C4-2B (cell line): ENCODE measurements around the gene TK1.

Experiments used
- H3K27ac ChIP-seq: fragments of 450-650 bp; 2 replicates; pipeline ENCODE4 v1.5.1; 2017
- ZFX ChIP-seq: fragments of 450-650 bp; IDR thresholded peaks from 2 replicates; pipeline ENCODE4 v1.6.1; 2017
- TF ChIP-seq, protein P1 (sequence below): fragments of 450-650 bp; conservative IDR thresholded peaks from 2 replicates; pipeline ENCODE4 v1.5.1; 2017; ENCODE audit warnings: mild to moderate bottlenecking

The TK1 gene

DNA sequence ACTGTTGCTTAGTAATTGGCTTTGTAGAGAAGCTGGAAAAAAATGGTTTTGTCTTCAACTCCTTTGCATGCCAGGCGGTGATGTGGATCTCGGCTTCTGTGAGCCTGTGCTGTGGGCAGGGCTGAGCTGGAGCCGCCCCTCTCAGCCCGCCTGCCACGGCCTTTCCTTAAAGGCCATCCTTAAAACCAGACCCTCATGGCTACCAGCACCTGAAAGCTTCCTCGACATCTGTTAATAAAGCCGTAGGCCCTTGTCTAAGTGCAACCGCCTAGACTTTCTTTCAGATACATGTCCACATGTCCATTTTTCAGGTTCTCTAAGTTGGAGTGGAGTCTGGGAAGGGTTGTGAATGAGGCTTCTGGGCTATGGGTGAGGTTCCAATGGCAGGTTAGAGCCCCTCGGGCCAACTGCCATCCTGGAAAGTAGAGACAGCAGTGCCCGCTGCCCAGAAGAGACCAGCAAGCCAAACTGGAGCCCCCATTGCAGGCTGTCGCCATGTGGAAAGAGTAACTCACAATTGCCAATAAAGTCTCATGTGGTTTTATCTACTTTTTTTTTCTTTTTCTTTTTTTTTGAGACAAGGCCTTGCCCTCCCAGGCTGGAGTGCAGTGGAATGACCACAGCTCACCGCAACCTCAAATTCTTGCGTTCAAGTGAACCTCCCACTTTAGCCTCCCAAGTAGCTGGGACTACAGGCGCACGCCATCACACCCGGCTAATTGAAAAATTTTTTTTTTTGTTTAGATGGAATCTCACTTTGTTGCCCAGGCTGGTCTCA lies 38.4 kb upstream of the TK1 start:
- H3K27ac ChIP-seq = no peak overlapping the region
- TF ChIP-seq, protein P1, sequence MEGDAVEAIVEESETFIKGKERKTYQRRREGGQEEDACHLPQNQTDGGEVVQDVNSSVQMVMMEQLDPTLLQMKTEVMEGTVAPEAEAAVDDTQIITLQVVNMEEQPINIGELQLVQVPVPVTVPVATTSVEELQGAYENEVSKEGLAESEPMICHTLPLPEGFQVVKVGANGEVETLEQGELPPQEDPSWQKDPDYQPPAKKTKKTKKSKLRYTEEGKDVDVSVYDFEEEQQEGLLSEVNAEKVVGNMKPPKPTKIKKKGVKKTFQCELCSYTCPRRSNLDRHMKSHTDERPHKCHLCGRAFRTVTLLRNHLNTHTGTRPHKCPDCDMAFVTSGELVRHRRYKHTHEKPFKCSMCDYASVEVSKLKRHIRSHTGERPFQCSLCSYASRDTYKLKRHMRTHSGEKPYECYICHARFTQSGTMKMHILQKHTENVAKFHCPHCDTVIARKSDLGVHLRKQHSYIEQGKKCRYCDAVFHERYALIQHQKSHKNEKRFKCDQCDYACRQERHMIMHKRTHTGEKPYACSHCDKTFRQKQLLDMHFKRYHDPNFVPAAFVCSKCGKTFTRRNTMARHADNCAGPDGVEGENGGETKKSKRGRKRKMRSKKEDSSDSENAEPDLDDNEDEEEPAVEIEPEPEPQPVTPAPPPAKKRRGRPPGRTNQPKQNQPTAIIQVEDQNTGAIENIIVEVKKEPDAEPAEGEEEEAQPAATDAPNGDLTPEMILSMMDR = no peak
- TF ChIP-seq ZFX = no peak

DNA sequence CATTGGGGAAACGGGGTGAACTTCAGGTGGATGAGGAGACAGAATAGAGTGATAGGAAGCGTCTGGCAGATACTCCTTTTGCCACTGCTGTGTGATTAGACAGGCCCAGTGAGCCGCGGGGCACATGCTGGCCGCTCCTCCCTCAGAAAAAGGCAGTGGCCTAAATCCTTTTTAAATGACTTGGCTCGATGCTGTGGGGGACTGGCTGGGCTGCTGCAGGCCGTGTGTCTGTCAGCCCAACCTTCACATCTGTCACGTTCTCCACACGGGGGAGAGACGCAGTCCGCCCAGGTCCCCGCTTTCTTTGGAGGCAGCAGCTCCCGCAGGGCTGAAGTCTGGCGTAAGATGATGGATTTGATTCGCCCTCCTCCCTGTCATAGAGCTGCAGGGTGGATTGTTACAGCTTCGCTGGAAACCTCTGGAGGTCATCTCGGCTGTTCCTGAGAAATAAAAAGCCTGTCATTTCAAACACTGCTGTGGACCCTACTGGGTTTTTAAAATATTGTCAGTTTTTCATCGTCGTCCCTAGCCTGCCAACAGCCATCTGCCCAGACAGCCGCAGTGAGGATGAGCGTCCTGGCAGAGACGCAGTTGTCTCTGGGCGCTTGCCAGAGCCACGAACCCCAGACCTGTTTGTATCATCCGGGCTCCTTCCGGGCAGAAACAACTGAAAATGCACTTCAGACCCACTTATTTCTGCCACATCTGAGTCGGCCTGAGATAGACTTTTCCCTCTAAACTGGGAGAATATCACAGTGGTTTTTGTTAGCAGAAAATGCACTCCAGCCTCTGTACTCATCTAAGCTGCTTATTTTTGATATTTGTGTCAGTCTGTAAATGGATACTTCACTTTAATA lies 37.6 kb upstream of the TK1 start:
- H3K27ac ChIP-seq = no peak overlapping the region
- TF ChIP-seq, protein P1 = no peak
- no peak for TF ChIP-seq ZFX

DNA sequence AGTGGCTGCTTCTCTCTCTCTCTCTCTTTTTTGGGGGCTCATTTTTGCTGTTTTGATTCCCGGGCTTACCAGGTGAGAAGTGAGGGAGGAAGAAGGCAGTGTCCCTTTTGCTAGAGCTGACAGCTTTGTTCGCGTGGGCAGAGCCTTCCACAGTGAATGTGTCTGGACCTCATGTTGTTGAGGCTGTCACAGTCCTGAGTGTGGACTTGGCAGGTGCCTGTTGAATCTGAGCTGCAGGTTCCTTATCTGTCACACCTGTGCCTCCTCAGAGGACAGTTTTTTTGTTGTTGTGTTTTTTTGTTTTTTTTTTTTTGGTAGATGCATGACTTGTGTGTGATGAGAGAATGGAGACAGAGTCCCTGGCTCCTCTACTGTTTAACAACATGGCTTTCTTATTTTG lies 36.9 kb upstream of the TK1 start:
- H3K27ac ChIP-seq = no peak overlapping the region

DNA sequence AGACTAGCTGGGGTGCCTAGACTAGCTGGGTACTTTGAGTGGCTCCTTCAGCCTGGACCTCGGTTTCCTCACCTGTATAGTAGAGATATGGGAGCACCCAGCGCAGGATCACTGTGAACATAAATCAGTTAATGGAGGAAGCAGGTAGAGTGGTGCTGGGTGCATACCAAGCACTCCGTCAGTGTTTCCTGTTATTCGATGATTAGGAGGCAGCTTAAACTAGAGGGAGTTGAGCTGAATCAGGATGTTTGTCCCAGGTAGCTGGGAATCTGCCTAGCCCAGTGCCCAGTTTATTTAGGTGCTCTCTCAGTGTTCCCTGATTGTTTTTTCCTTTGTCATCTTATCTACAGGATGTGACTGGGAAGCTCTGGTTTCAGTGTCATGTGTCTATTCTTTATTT lies 36.2 kb upstream of the TK1 start:
- TF ChIP-seq, protein P1 = no peak
- TF ChIP-seq ZFX = no peak
- H3K27ac ChIP-seq = no peak overlapping the region

More for the DNA sequence above, 36.9 kb upstream of the TK1 start:
- TF ChIP-seq, protein P1 = no peak
- no peak for TF ChIP-seq ZFX

DNA sequence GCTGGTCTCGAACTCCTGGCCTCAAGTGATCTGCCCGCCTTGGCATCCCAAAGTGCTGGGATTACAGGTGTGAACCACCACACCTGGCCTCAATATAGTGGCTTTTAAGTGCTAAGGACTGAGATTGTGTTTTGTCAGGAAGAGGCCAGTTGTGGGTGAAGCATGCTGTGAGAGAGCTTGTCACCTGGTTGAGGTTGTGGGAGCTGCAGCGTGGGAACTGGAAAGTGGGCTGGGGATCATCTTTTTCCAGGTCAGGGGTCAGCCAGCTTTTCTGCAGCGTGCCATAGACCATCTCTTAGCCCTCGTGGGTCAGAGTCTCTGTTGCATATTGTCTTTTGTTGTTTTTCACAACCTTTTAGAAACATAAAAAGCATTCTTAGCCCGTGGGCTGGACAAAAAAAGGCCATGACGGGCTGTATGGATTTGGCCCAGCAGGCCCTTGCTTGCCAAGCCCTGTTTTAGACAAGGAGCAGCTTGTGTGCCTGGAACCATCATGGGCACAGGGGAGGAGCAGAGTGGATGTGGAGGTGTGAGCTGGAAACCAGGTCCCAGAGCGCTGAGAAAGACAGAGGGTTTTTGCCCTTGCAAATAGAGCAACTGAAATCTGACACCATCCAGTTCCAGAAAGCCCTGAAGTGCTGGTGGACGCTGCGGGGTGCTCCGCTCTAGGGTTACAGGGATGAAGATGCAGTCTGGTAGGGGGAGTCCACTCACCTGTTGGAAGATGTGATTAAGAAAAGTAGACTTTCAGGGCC lies 32.7 kb upstream of the TK1 start:
- TF ChIP-seq, protein P1 = no peak
- no peak for TF ChIP-seq ZFX
- H3K27ac ChIP-seq = no peak overlapping the region

DNA sequence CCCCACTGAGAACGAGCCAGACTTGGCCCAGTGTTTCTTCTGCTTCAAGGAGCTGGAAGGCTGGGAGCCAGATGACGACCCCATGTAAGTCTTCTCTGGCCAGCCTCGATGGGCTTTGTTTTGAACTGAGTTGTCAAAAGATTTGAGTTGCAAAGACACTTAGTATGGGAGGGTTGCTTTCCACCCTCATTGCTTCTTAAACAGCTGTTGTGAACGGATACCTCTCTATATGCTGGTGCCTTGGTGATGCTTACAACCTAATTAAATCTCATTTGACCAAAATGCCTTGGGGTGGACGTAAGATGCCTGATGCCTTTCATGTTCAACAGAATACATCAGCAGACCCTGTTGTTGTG lies 27.8 kb upstream of the TK1 start:
- peak overlapping the region; percentile 97 for H3K27ac ChIP-seq
- TF ChIP-seq ZFX = no peak
- TF ChIP-seq, protein P1 = no peak
